DMS153 (cell line): ENCODE results near the gene SLC12A2.

Source experiments
- DNase-seq: peaks from one replicate; lab custom pipeline; 2025; lab: John Stamatoyannopoulos, UW

Gene SLC12A2

DNA sequence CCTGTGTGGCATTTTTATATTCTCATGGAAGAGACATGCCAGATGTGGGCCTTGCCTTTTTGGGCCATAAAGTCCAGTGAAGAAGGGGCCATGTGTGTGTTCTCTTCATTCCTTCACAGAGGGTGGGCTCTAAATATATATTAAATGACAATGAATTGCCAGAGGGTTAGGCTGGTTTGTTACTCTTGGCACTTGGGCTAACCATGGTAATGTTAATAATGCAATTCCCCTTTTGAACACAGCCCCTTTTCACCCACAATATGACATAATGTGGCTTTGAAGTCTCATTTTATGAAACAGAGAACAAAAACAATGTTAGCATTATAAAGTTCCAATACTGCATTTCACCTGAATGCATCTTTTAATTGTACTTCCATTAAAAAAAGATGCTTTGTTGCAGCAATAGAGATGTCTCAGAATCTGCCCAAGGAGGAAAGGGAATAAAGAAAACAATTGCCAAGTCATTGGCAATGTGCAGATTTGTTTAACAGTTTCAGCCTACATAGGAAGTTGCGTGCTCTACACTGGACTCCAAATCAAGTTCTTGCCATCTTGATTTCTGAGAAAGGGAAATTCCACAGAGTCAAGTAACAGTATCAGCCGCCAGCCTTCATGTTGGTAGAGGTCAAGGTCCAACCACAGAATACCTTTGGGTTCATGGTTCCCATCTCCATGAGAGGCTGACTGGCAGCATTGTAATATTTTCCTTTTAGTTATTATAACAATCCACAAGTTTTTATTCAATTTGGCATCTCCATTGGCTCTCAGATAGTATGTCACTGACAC, 141.9 kb downstream of the SLC12A2 start:
- DNase-seq = no peak

DNA sequence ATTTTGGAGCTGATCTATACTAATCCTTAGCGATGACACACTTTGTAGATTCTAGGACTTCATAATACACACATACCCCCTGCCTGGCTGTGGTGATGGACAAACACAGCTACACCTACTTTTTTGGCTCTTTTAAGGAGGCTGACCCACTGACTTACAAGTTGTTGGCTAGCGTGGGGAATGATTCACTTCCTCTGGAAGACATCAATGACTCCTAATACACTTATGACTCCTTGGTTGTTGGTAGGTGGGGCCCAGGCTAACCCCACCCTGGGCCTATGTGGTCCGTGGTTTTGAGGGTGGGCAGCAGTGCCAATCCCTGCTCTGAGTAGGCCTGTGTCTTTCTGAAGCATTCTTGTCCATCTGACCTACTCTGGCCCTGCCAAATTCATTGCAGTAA, 144.4 kb downstream of the SLC12A2 start:
- no peak for DNase-seq

DNA sequence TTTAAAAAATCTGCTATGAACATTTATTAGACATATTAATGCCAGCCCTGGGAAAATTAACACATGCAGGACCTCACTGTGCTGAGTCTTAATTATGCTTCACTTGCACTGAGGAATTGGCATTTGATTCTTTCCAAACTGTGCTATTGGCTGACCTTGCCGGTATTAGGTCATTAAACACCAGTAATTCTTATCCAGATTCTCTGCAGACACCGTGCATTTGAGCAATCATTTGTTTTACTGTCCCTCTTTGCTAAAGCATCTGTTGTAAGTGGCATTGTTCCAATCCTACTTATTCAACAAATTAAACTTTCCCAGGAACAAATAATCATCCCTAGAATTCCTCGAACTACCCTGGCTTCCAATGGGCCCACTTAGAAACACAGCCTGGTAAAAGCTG, 145.0 kb downstream of the SLC12A2 start:
- DNase-seq = no peak

DNA sequence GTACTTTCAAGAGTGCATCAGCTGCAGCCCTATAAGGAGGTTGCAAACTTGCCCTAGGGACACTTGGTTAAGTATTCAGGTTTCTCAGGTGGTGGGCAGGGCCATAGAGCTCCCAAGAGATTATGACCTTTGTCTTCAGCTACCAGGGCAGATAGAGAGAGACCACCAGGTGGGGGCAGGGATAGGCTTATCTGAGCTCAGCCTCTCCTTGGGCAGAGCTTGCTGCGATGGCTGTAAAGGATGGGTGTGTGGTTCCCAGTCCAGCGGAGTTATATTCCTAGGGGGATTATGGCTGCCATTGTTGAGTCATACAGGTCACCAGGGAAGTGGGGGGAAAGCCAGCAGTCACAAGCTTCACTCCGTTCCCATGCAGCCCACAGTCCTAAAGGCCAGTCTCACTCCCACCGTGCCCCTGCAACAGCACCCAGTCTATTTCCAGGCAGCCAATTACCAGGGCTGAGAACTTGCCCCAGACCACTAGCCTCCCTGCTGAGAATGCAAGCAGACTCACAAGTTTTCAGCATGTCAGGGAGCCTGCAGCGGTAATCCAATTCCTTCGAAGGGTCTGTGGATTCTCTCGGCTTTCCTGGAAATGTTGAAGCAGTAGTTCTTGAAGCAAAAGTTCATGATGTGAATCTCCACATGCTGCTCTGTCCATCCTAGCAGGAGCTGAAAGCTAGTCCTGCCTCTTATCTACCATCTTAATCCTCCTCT, 151.5 kb downstream of the SLC12A2 start:
- no peak for DNase-seq

DNA sequence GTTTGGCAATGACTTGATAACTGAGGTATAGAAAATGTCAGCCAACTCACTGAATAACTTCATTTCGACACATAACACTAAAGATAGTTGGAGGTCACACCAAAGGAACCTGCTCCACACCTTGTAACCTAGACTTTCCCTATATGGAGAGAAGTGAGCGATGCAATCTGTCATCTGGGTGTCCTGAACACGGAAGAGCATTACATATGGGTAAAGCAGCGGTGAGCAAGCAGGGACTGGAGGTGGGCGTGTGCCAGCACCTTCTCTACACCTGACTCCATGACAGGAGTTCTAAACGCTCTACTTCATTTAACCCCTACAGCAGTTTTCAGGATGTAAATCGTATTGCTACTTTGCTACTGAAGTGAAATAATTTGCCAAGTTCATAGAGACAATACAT, 152.8 kb downstream of the SLC12A2 start:
- no peak for DNase-seq

DNA sequence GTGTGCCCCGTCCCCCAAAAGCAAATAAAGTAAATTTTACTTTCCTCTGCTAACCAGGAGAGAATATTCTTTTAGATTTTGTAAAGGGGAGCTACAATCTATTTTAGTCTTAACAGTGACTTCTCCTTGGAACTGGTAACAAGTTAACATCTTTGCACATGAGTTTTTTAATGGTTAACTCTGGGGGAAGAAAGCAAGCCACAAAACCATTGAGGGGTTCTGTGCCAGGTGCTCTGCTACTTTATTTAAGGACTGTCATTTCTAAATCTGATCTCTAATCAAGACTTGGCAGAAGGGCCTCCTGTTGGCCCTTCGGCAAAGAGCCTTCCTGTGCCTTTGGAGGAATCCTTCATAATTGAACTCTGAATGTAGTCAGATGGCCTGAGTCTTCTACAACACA, 153.4 kb downstream of the SLC12A2 start:
- DNase-seq = no peak

DNA sequence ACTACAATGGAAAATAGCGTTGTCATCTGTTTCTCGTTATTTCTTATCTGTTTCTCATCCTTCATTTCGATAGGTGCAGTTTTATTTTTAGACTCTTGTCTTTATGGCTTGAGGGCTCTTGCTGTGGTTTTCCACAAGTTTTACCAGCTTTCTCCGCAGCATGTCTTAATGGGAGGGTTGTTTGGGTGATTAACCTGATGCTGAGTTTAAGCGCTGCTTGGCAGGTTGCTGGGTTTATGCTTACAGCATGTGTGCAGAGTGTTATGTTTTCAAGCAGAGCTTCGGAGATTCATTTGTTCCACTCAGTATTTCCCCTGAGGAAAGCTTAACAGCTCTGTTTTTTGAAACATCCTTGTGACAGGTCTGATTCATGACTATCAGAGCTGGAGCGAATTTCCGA, 154.0 kb downstream of the SLC12A2 start:
- DNase-seq = no peak
